ENCODE results near the gene DOCK1. TPM values are rescaled to one million over a fixed set of nuclear protein-coding genes. Genes with fewer than 3 reads are reported as not detected.

Gene DOCK1
- total RNA-seq, 4 donors from 2014 or later, result 60.6 to 136 (median 92.7) TPM

- peaks cover 91% of the 10 kb centered on the region for H3K36me3 ChIP-seq
- no peak for DNase-seq (ENCODE audit: low spot score in 2 of 2)
These were observed 129.6 kb downstream of the DOCK1 start for GRCh38 chr10:127034790-127035189.

GRCh38 chr10:127035827-127036226 lies 130.6 kb downstream of the DOCK1 start:
- 96% methylated on average over 4 of the region's 4 CpGs for WGBS

More at GRCh38 chr10:127034790-127035189, 129.6 kb downstream of the DOCK1 start:
- Histone ChIP-seq H3K27me3 (no peaks in the 10 kb centered on the region), H3K4me3 (no peak overlapping the region), H3K4me1 (no peaks in the 10 kb centered on the region), H3K9me3 (no peaks in the 10 kb centered on the region), H3K27ac (no peak overlapping the region)
- TF ChIP-seq POLR2A (IDR thresholded peaks at IDR 0.05) (no peak), EP300 (IDR thresholded peaks at IDR 0.05) (no peak), POLR2AphosphoS5 (IDR thresholded peaks at IDR 0.05) (no peak), CTCF (IDR thresholded peaks at IDR 0.05) (no peak)
- WGBS, result 88% methylated on average over 5 of the region's 5 CpGs

GRCh38 chr10:127036987-127037386 lies 131.8 kb downstream of the DOCK1 start:
- H3K27ac ChIP-seq, result no peak overlapping the region

More at GRCh38 chr10:127035827-127036226, 130.6 kb downstream of the DOCK1 start:
- no peak overlapping the region for H3K27ac ChIP-seq
- TF ChIP-seq CTCF (IDR thresholded peaks at IDR 0.05) (no peak), EP300 (IDR thresholded peaks at IDR 0.05) (no peak), POLR2A (IDR thresholded peaks at IDR 0.05) (no peak), POLR2AphosphoS5 (IDR thresholded peaks at IDR 0.05) (no peak)
- H3K4me3 ChIP-seq, result no peak overlapping the region
- no peaks in the 10 kb centered on the region for H3K4me1 ChIP-seq
- peaks cover 92% of the 10 kb centered on the region for H3K36me3 ChIP-seq
- no peaks in the 10 kb centered on the region for H3K27me3 ChIP-seq
- no peak for DNase-seq (ENCODE audit: low spot score in 2 of 2)
- H3K9me3 ChIP-seq, result no peaks in the 10 kb centered on the region

GRCh38 chr10:127039435-127039834 lies 134.2 kb downstream of the DOCK1 start:
- DNase-seq (ENCODE audit: low spot score in 2 of 2), result no peak
- Histone ChIP-seq H3K4me1 (peaks cover 9% of the 10 kb centered on the region), H3K27ac (no peak overlapping the region), H3K27me3 (no peaks in the 10 kb centered on the region), H3K36me3 (peaks cover 88% of the 10 kb centered on the region), H3K4me3 (no peak overlapping the region), H3K9me3 (no peaks in the 10 kb centered on the region)
- no peak for TF ChIP-seq EP300 (IDR thresholded peaks at IDR 0.05)
- TF ChIP-seq POLR2A (IDR thresholded peaks at IDR 0.05), result no peak
- TF ChIP-seq CTCF (IDR thresholded peaks at IDR 0.05), result no peak
- no peak for TF ChIP-seq POLR2AphosphoS5 (IDR thresholded peaks at IDR 0.05)
- whole genome bisulfite sequencing, result 94% methylated on average over 8 of the region's 8 CpGs

More at GRCh38 chr10:127036987-127037386, 131.8 kb downstream of the DOCK1 start:
- DNase-seq (ENCODE audit: low spot score in 2 of 2), result no peak
- no peak overlapping the region for H3K4me3 ChIP-seq
- H3K27me3 ChIP-seq, result no peaks in the 10 kb centered on the region
- no peaks in the 10 kb centered on the region for H3K4me1 ChIP-seq
- no peaks in the 10 kb centered on the region for H3K9me3 ChIP-seq
- no peak for TF ChIP-seq CTCF (IDR thresholded peaks at IDR 0.05)
- no peak for TF ChIP-seq POLR2A (IDR thresholded peaks at IDR 0.05)
- no peak for TF ChIP-seq EP300 (IDR thresholded peaks at IDR 0.05)
- no peak for TF ChIP-seq POLR2AphosphoS5 (IDR thresholded peaks at IDR 0.05)
- WGBS, result 98% methylated on average over 4 of the region's 4 CpGs
- peaks cover 91% of the 10 kb centered on the region for H3K36me3 ChIP-seq

- TF ChIP-seq POLR2A (IDR thresholded peaks at IDR 0.05), result no peak
- no peak for TF ChIP-seq CTCF (IDR thresholded peaks at IDR 0.05)
- TF ChIP-seq EP300 (IDR thresholded peaks at IDR 0.05), result no peak
- TF ChIP-seq POLR2AphosphoS5 (IDR thresholded peaks at IDR 0.05), result no peak
- no peak overlapping the region for H3K27ac ChIP-seq
- no peaks in the 10 kb centered on the region for H3K27me3 ChIP-seq
- no peak overlapping the region for H3K4me3 ChIP-seq
- DNase-seq (ENCODE audit: low spot score in 2 of 2), result no peak
- peaks cover 84% of the 10 kb centered on the region for H3K36me3 ChIP-seq
- WGBS, result 79% methylated on average over 4 of the region's 4 CpGs
- H3K9me3 ChIP-seq, result no peaks in the 10 kb centered on the region
- peaks cover 13% of the 10 kb centered on the region for H3K4me1 ChIP-seq
These were observed 135.5 kb downstream of the DOCK1 start for GRCh38 chr10:127040756-127041155.
